H1 (cell line): ENCODE measurements around the gene PLA2G4A. TPM values are rescaled to one million over a fixed set of nuclear protein-coding genes. Genes with fewer than 3 reads are reported as not detected.

Source experiments
- CTCF ChIA-PET: fragments of 300-600 bp; sonication (Branson Sonifier 250); formaldehyde crosslinking; loops from one replicate; lab custom pipeline; 2021; ENCODE audit not compliant: partially characterized antibody; lab: Charles Lee
- POLR2A ChIA-PET: fragments of 300-600 bp; sonication (Branson Sonifier 250); formaldehyde crosslinking; loops from one replicate; lab custom pipeline; 2021; ENCODE audit warnings: inconsistent platforms; ENCODE audit not compliant: partially characterized antibody; lab: Charles Lee
- DNase-seq, 2 experiments: peaks; one replicate each; pipeline versions ENCODE4 v3.0.0 to v3.0.0-alpha.2; 2010 to 2022; ENCODE audit warnings: low spot score in 2 of 2, low read depth in 1 of 2, mixed read lengths in 1 of 2
- FAIRE-seq: peaks from 2 replicates; lab custom pipeline; 2011; peaks lifted over from hg19 to GRCh38; lab: Jason Lieb, UNC
- H2AFZ ChIP-seq: 2 replicates; pipeline ENCODE4 v1.8.1; 2012; ENCODE audit warnings: low read length, inconsistent platforms
- H2AK5ac ChIP-seq: 2 replicates; pipeline ENCODE4 v1.6.1; 2013; ENCODE audit warnings: low read depth, low read length
- H2BK120ac ChIP-seq: replicated peaks from 2 replicates; pipeline ENCODE3; 2013; ENCODE audit warnings: low read depth, low read length, inconsistent platforms
- H2BK12ac ChIP-seq: 2 replicates; pipeline ENCODE4 v1.6.1; 2013; ENCODE audit warnings: low read depth, low read length
- H2BK15ac ChIP-seq: 2 replicates; pipeline ENCODE4 v1.6.1; 2013; ENCODE audit warnings: low read length
- H2BK20ac ChIP-seq: 2 replicates; pipeline ENCODE4 v1.6.1; 2013; ENCODE audit warnings: low read length
- H2BK5ac ChIP-seq: 2 replicates; pipeline ENCODE4 v1.6.1; 2013; ENCODE audit warnings: low read depth, low read length
- H3K14ac ChIP-seq: 2 replicates; pipeline ENCODE4 v1.6.1; 2013; ENCODE audit warnings: inconsistent platforms; ENCODE audit not compliant: insufficient read length
- H3K18ac ChIP-seq: 2 replicates; pipeline ENCODE4 v1.6.1; 2013; ENCODE audit warnings: low read length; ENCODE audit errors: extremely low read depth
- H3K23ac ChIP-seq: 2 replicates; pipeline ENCODE4 v1.6.1; 2013; ENCODE audit warnings: inconsistent platforms; ENCODE audit not compliant: insufficient read length
- H3K23me2 ChIP-seq: 2 replicates; pipeline ENCODE4 v1.6.1; 2013; ENCODE audit warnings: low read depth, low read length
- H3K27ac ChIP-seq: 2 replicates; pipeline ENCODE4 v1.6.1; 2011; ENCODE audit warnings: low read depth, low read length, inconsistent platforms
- H3K27me3 ChIP-seq, 4 experiments: replicated peaks in 1 of 4; 1 replicate in 1 of 4; 2 replicates in 3 of 4; pipeline versions ENCODE4 v1.6.1 to v1.8.1; 2011 to 2013; ENCODE audit warnings: low read length in 3 of 4, mild to moderate bottlenecking in 3 of 4, inconsistent platforms in 2 of 4, mixed read lengths in 2 of 4, moderate library complexity in 1 of 4; ENCODE audit not compliant: control insufficient read depth in 3 of 4, insufficient read depth in 3 of 4; ENCODE audit errors: extremely low read depth in 1 of 4
- H3K36me3 ChIP-seq, 4 experiments: 2 replicates each; pipeline versions ENCODE4 v1.6.1 to v1.8.1; 2011 to 2013; ENCODE audit warnings: mild to moderate bottlenecking in 4 of 4, low read length in 3 of 4, moderate library complexity in 2 of 4, control low read depth in 1 of 4, inconsistent platforms in 1 of 4; ENCODE audit not compliant: insufficient read depth in 4 of 4, control insufficient read depth in 2 of 4
- H3K4ac ChIP-seq: replicated peaks from 2 replicates; pipeline ENCODE3; 2013; ENCODE audit warnings: low read length, low read depth, mixed read lengths, inconsistent platforms; ENCODE audit not compliant: insufficient read length
- H3K4me1 ChIP-seq, 4 experiments: replicated peaks in 1 of 4; 1 replicate in 1 of 4; 2 replicates in 3 of 4; pipeline versions ENCODE4 v1.6.1 to v1.8.1; 2011 to 2013; ENCODE audit warnings: low read length in 3 of 4, inconsistent platforms in 2 of 4, mixed read lengths in 1 of 4; ENCODE audit not compliant: insufficient read depth in 4 of 4, control insufficient read depth in 3 of 4
- H3K4me2 ChIP-seq, 2 experiments: 2 replicates each; pipeline versions ENCODE4 v1.6.1 to v1.8.1; 2011 to 2013; ENCODE audit warnings: low read depth in 2 of 2, low read length in 2 of 2, control low read depth in 1 of 2, inconsistent platforms in 1 of 2, mild to moderate bottlenecking in 1 of 2; ENCODE audit not compliant: insufficient read depth in 1 of 2
- H3K4me3 ChIP-seq, 4 experiments: fragments of 200-600, 300-600 bp in 1 of 4; sonication (generic), shearing (Covaris generic), sonication (Bioruptor Twin) in 1 of 4; 2 replicates each; pipeline versions ENCODE4 v1.5.1 to v1.8.1; 2011 to 2016; ENCODE audit warnings: low read length in 4 of 4, low read depth in 3 of 4, control low read depth in 2 of 4, inconsistent platforms in 2 of 4, mild to moderate bottlenecking in 2 of 4, mixed read lengths in 1 of 4, moderate library complexity in 1 of 4; ENCODE audit not compliant: insufficient read depth in 2 of 4; ENCODE audit errors: extremely low read depth in 1 of 4
- H3K56ac ChIP-seq: replicated peaks from 2 replicates; pipeline ENCODE3; 2013; ENCODE audit warnings: low read depth, mild to moderate bottlenecking, mixed read lengths, low read length, inconsistent platforms; ENCODE audit not compliant: insufficient read length
- H3K79me1 ChIP-seq: 2 replicates; pipeline ENCODE4 v1.6.1; 2013; ENCODE audit warnings: low read depth, low read length, control low read depth
- H3K79me2 ChIP-seq, 2 experiments: 2 replicates each; pipeline versions ENCODE4 v1.6.1 to v1.8.1; 2012 to 2013; ENCODE audit warnings: low read length in 2 of 2, mild to moderate bottlenecking in 2 of 2, inconsistent platforms in 1 of 2; ENCODE audit not compliant: insufficient read depth in 2 of 2, control insufficient read depth in 1 of 2
- H3K9ac ChIP-seq, 4 experiments: replicated peaks in 1 of 4; 1 replicate in 1 of 4; 2 replicates in 3 of 4; pipeline versions ENCODE4 v1.6.1 to v1.8.1; 2011 to 2013; ENCODE audit warnings: low read depth in 3 of 4, low read length in 3 of 4, control low read depth in 2 of 4, mild to moderate bottlenecking in 2 of 4, moderate library complexity in 2 of 4, inconsistent platforms in 1 of 4; ENCODE audit errors: extremely low read depth in 1 of 4
- H3K9me3 ChIP-seq, 2 experiments: 2 replicates each; pipeline versions ENCODE4 v1.6.1 to v1.8.1; 2012 to 2013; ENCODE audit warnings: mild to moderate bottlenecking in 2 of 2, moderate library complexity in 2 of 2, control low read depth in 1 of 2, inconsistent platforms in 1 of 2, low read depth in 1 of 2, low read length in 1 of 2, mixed read lengths in 1 of 2; ENCODE audit not compliant: insufficient read depth in 2 of 2
- H4K20me1 ChIP-seq, 2 experiments: replicated peaks in 1 of 2; 2 replicates each; pipeline versions ENCODE3 to v1.8.1; 2011 to 2013; ENCODE audit warnings: inconsistent platforms in 2 of 2, low read length in 2 of 2, mild to moderate bottlenecking in 1 of 2; ENCODE audit not compliant: insufficient read depth in 2 of 2, control insufficient read depth in 1 of 2
- H4K5ac ChIP-seq: 2 replicates; pipeline ENCODE4 v1.6.1; 2013; ENCODE audit warnings: low read length, low read depth, mixed read lengths, inconsistent platforms; ENCODE audit not compliant: insufficient read length
- H4K8ac ChIP-seq: 2 replicates; pipeline ENCODE4 v1.8.0; 2013; ENCODE audit warnings: mild to moderate bottlenecking, moderate library complexity, low read length, inconsistent platforms; ENCODE audit not compliant: insufficient read depth; ENCODE audit errors: extremely low read depth
- H4K91ac ChIP-seq: replicated peaks from 2 replicates; pipeline ENCODE3; 2013; ENCODE audit warnings: low read length, mixed read lengths, inconsistent platforms; ENCODE audit not compliant: insufficient read length
- BACH1 ChIP-seq: IDR thresholded peaks from 2 replicates; pipeline ENCODE4 v1.6.1; 2012; ENCODE audit warnings: low read length, improper control_type of control experiment
- CEBPB ChIP-seq: IDR thresholded peaks from 2 replicates; pipeline ENCODE4 v1.6.1; 2012; ENCODE audit warnings: low read depth, low read length
- EGR1 ChIP-seq: IDR thresholded peaks from 2 replicates; pipeline ENCODE4 v1.6.1; 2011; ENCODE audit warnings: low read depth, low read length, borderline replicate concordance
- GABPA ChIP-seq: IDR thresholded peaks from 2 replicates; pipeline ENCODE4 v1.6.1; 2011; ENCODE audit warnings: mild to moderate bottlenecking, low read length, moderate library complexity, borderline replicate concordance; ENCODE audit not compliant: insufficient read depth
- HDAC2 ChIP-seq, 2 experiments: fragments of 300-600 bp in 1 of 2; sonication (generic) in 1 of 2; IDR thresholded peaks; 2 replicates each; pipeline ENCODE4 v1.6.1; 2011 to 2012; ENCODE audit warnings: low read depth in 2 of 2, low read length in 2 of 2, mild to moderate bottlenecking in 2 of 2, moderate library complexity in 2 of 2, borderline replicate concordance in 1 of 2, inconsistent platforms in 1 of 2
- POLR2A ChIP-seq, 2 experiments: IDR thresholded peaks; 1 replicate in 1 of 2; 2 replicates in 1 of 2; pipeline ENCODE4 v1.6.1; 2011; ENCODE audit warnings: low read depth in 2 of 2, low read length in 2 of 2, mild to moderate bottlenecking in 2 of 2; ENCODE audit errors: control extremely low read depth in 1 of 2
- POLR2AphosphoS5 ChIP-seq: IDR thresholded peaks from 2 replicates; pipeline ENCODE4 v1.6.1; 2011; ENCODE audit warnings: low read depth, low read length
- RNF2 ChIP-seq: fragments of 200-900, 300-1000 bp; sonication (generic); IDR thresholded peaks from 2 replicates; pipeline ENCODE4 v1.7.1; 2016; ENCODE audit warnings: borderline replicate concordance, low read depth, mild to moderate bottlenecking, antibody characterized with exemption, low read length; ENCODE audit not compliant: poor library complexity, severe bottlenecking; ENCODE audit errors: missing control alignments
- RXRA ChIP-seq: IDR thresholded peaks from 2 replicates; pipeline ENCODE4 v1.6.1; 2011; ENCODE audit warnings: low read depth, mild to moderate bottlenecking, low read length, moderate library complexity; ENCODE audit not compliant: insufficient read depth
- SAP30 ChIP-seq: fragments of 300-600 bp; sonication (generic); IDR thresholded peaks from 2 replicates; pipeline ENCODE4 v1.7.1; 2012; ENCODE audit warnings: low read length, moderate library complexity, mild to moderate bottlenecking, inconsistent platforms; ENCODE audit not compliant: insufficient read depth, insufficient replicate concordance
- TEAD4 ChIP-seq: IDR thresholded peaks from 2 replicates; pipeline ENCODE4 v1.6.1; 2012; ENCODE audit warnings: low read depth, low read length, inconsistent platforms, mixed read lengths
- WGBS, 2 experiments: shearing (Covaris generic) in 1 of 2; methylation state at CpG; one replicate each; pipeline versions ENCODE4 v1.1.6 to v1.1.7; 2013 to 2015; ENCODE audit warnings: low lambda C conversion rate in 2 of 2, mixed read lengths in 2 of 2, inconsistent platforms in 1 of 2, low coverage in 1 of 2, missing lambda C conversion rate in 1 of 2; ENCODE audit not compliant: insufficient replicate concordance in 2 of 2, insufficient coverage in 1 of 2, insufficient read length in 1 of 2; ENCODE audit errors: extremely low coverage in 1 of 2, missing lambda C conversion rate in 1 of 2; 5-methylcytosine and 5-hydroxymethylcytosine counted together
- polyA plus RNA-seq, 7 experiments: library from polyadenylated mRNA; depleted of rRNA in 3 of 7; stranded (reverse) in 5 of 7; unstranded in 2 of 7; fragments of >200 nt in 5 of 7; fragments of 200-250 nt in 2 of 7; gene quantifications; 1 replicate in 5 of 7; 2 replicates in 1 of 7; 4 replicates in 1 of 7; pipeline versions ENCODE4 v1.2.1 to v1.2.3, GENCODE V29; 2011 to 2013; ENCODE audit warnings: missing spikeins in 2 of 7, mixed read lengths in 2 of 7
- total RNA-seq: library from RNA; stranded (reverse); fragmentation: NEBNext Ultra II Directional; extraction: Animal tissue kit (Norgen Biotek cat#: 25700); gene quantifications from 2 replicates; pipeline ENCODE4 v1.2.1, GENCODE V29; 2021
- TF ChIP-seq, protein P1 (sequence below): IDR thresholded peaks from 2 replicates; pipeline ENCODE4 v1.6.1; 2012; ENCODE audit warnings: inconsistent platforms

Gene PLA2G4A
- total and polyA plus RNA-seq, 2 of the 8 experiments (the other 6 are each of a cell fraction or from before 2014, with no cell fraction given), result 0.63 to 1.4 TPM

- H2BK120ac ChIP-seq, result no peak overlapping the region
- no peak overlapping the region for H3K9ac ChIP-seq
- no peak overlapping the region for H2BK20ac ChIP-seq
- no peak overlapping the region for H2BK5ac ChIP-seq
- H2BK15ac ChIP-seq, result no peak overlapping the region
- no peak overlapping the region for H4K5ac ChIP-seq
- CTCF ChIA-PET, result interaction anchor here (0.5 kb wide), 1 partner anchor 22 kb away, joined by 3 read pairs; no protein-coding TSS in a partner anchor
- H4K91ac ChIP-seq, result no peak overlapping the region
- H3K79me1 ChIP-seq, result no peaks in the 10 kb centered on the region
- H3K36me3 ChIP-seq, result no peaks in the 10 kb centered on the region
- no peak overlapping the region for H2AFZ ChIP-seq
- no peak overlapping the region for H4K8ac ChIP-seq
- DNase-seq, result no peak
- no peaks in the 10 kb centered on the region for H3K27me3 ChIP-seq
- H3K4me3 ChIP-seq, result no peak overlapping the region
- H2BK12ac ChIP-seq, result no peak overlapping the region
- no peak overlapping the region for H3K27ac ChIP-seq
- no peaks in the 10 kb centered on the region for H3K79me2 ChIP-seq
- H3K4me1 ChIP-seq, result no peaks in the 10 kb centered on the region
- no peak overlapping the region for H3K4ac ChIP-seq
- H3K23ac ChIP-seq, result no peak overlapping the region
- H2AK5ac ChIP-seq, result no peak overlapping the region
- POLR2A ChIA-PET, result no interaction called here
- no peak for FAIRE-seq
- H3K9me3 ChIP-seq, result no peaks in the 10 kb centered on the region
- WGBS, 2 experiments, result 88% methylated on average over 2 of the region's 2 CpGs; no CpG with 5 or more reads in 1 of the 2 experiments
- H3K23me2 ChIP-seq, result no peaks in the 10 kb centered on the region
- H3K4me2 ChIP-seq, result no peak overlapping the region
- no peak overlapping the region for H3K14ac ChIP-seq
- H4K20me1 ChIP-seq, result no peaks in the 10 kb centered on the region
- H3K18ac ChIP-seq, result no peak overlapping the region
- no peak overlapping the region for H3K56ac ChIP-seq
- no peak for TF ChIP-seq GABPA
- TF ChIP-seq, protein P1, sequence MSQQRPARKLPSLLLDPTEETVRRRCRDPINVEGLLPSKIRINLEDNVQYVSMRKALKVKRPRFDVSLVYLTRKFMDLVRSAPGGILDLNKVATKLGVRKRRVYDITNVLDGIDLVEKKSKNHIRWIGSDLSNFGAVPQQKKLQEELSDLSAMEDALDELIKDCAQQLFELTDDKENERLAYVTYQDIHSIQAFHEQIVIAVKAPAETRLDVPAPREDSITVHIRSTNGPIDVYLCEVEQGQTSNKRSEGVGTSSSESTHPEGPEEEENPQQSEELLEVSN, result no peak
- TF ChIP-seq HDAC2 (IDR thresholded peaks at IDR 0.05; ENCODE audit: borderline replicate concordance in 1 of 2, low read depth in 2 of 2, low read length in 2 of 2), result no peak
- TF ChIP-seq RXRA, result no peak
- TF ChIP-seq TEAD4, result no peak
- TF ChIP-seq EGR1, result no peak
- no peak for TF ChIP-seq POLR2A (IDR thresholded peaks at IDR 0.05; ENCODE audit: control extremely low read depth in 1 of 2, low read depth in 2 of 2, low read length in 2 of 2)
- TF ChIP-seq CEBPB, result no peak
- TF ChIP-seq POLR2AphosphoS5, result no peak
- TF ChIP-seq RNF2, result no peak
- TF ChIP-seq SAP30, result no peak
- TF ChIP-seq BACH1, result no peak
Observed at GRCh38 chr1:186838380-186839040, 9.8 kb downstream of the PLA2G4A start.
